ENCODE data around the gene RIC1. TPM values are rescaled to one million over a fixed set of nuclear protein-coding genes. Genes with fewer than 3 reads are reported as not detected.
"Not testable (repeated sequence)": the region's sequence is repeated elsewhere in the genome, so short reads cannot be mapped to it uniquely, and the experiment has no call there.

The RIC1 gene
- total RNA-seq = 10 to 100 TPM; 11.3 to 51.7 (median 20.2) TPM

- in situ Hi-C loops (cut with MboI; ENCODE audit: low pct_unique_long_range_greater_than_20kb in 2 of 9, low sequenced_read_pairs in 9 of 9, unreplicated experiment in 9 of 9) = no loop called here
- peak within 1 kb of the TSS; percentile 85 to 89 for H3K27ac ChIP-seq
- H3K4me3 ChIP-seq = peak within 1 kb of the TSS; percentile 53 to 87 (median 79)
- 0% methylated on average over 1 to 16 of the region's 84 CpGs; no CpG with 5 or more reads in 7 of the 10 experiments for WGBS, 10 experiments
- H3K4me1 ChIP-seq (replicated peaks in 1 of 2) = no peaks in the 10 kb centered on the region
- ATAC-seq (replicated peaks in 6 of 8) = peak; percentile 83 to 94 (median 91)
These were observed at the start of gene RIC1 for GRCh38 chr9:5628530-5629311. Gene RIC1, plus strand, starts transcription at chr9:5629107. Its CDS starts 203 bp downstream, at chr9:5629310.

- Histone ChIP-seq H3K4me1 (replicated peaks in 1 of 2) (no peaks in the 10 kb centered on the region), H3K4me3 (no peak overlapping the region), H3K27ac (no peak overlapping the region)
- WGBS, 10 experiments = 43 to 100% (median 100%) methylated on average over 1 of the region's 1 CpG; no CpG with 5 or more reads in 4 of the 10 experiments
- in situ Hi-C loops (cut with MboI; ENCODE audit: low pct_unique_long_range_greater_than_20kb in 2 of 9, low sequenced_read_pairs in 9 of 9, unreplicated experiment in 9 of 9) = loop anchor here in 5 of 9 experiments (25.0 kb wide), 3 partner anchors 118 to 818 kb away; partner anchors contain the start of genes INSL6 (in 3 of the 5) and CD274 (in 2 of the 5)
- ATAC-seq (replicated peaks in 6 of 8) = peak in 2 of 8 experiments; percentile 74 to 76
These were observed 49.0 kb upstream of the RIC1 start for GRCh38 chr9:5579881-5580280.

- Histone ChIP-seq H3K4me3 (no peak overlapping the region), H3K27ac (no peak overlapping the region), H3K4me1 (replicated peaks in 1 of 2) (no peaks in the 10 kb centered on the region)
- in situ Hi-C loops (cut with MboI; ENCODE audit: low pct_unique_long_range_greater_than_20kb in 2 of 9, low sequenced_read_pairs in 9 of 9, unreplicated experiment in 9 of 9) = loop anchor here in 5 of 9 experiments (25.0 kb wide), 3 partner anchors 118 to 818 kb away; partner anchors contain the start of genes INSL6 (in 3 of the 5) and CD274 (in 2 of the 5)
- ATAC-seq (replicated peaks in 6 of 8) = no peak
- 36 to 94% (median 73%) methylated on average over 3 of the region's 3 CpGs; no CpG with 5 or more reads in 3 of the 10 experiments for WGBS, 10 experiments
These were observed 48.3 kb upstream of the RIC1 start for GRCh38 chr9:5580650-5581049.

GRCh38 chr9:5581706-5582105 is 47.2 kb upstream of the RIC1 start:
- H3K4me1 ChIP-seq (replicated peaks in 1 of 2); H3K4me3 ChIP-seq; H3K27ac ChIP-seq; ATAC-seq (replicated peaks in 6 of 8): not testable (repeated sequence)
- 75 to 100% (median 100%) methylated on average over 1 to 2 of the region's 2 CpGs; no CpG with 5 or more reads in 2 of the 10 experiments for WGBS, 10 experiments
- in situ Hi-C loops (cut with MboI; ENCODE audit: low pct_unique_long_range_greater_than_20kb in 2 of 9, low sequenced_read_pairs in 9 of 9, unreplicated experiment in 9 of 9) = loop anchor here in 5 of 9 experiments (25.0 kb wide), 3 partner anchors 119 to 819 kb away; partner anchors contain the start of genes INSL6 (in 3 of the 5) and CD274 (in 2 of the 5)

GRCh38 chr9:5582835-5583195 is 46.1 kb upstream of the RIC1 start:
- H3K4me3 ChIP-seq = no peak overlapping the region
- no peaks in the 10 kb centered on the region for H3K4me1 ChIP-seq (replicated peaks in 1 of 2)
- no peak overlapping the region for H3K27ac ChIP-seq
- in situ Hi-C loops (cut with MboI; ENCODE audit: low pct_unique_long_range_greater_than_20kb in 2 of 9, low sequenced_read_pairs in 9 of 9, unreplicated experiment in 9 of 9) = loop anchor here in 5 of 9 experiments (25.0 kb wide), 3 partner anchors 121 to 821 kb away; partner anchors contain the start of genes INSL6 (in 3 of the 5) and CD274 (in 2 of the 5)
- ATAC-seq (replicated peaks in 6 of 8) = peak in 5 of 8 experiments; percentile 41 to 79 (median 69)
- WGBS, 10 experiments = 0 to 86% (median 0%) methylated on average over 1 to 2 of the region's 2 CpGs; no CpG with 5 or more reads in 2 of the 10 experiments

GRCh38 chr9:5586391-5586802 is 42.5 kb upstream of the RIC1 start:
- H3K4me1 ChIP-seq (replicated peaks in 1 of 2) = no peaks in the 10 kb centered on the region

GRCh38 chr9:5587024-5587423 is 41.9 kb upstream of the RIC1 start:
- Histone ChIP-seq H3K4me1 (replicated peaks in 1 of 2) (no peaks in the 10 kb centered on the region), H3K27ac (no peak overlapping the region), H3K4me3 (no peak overlapping the region)
- WGBS, 10 experiments = 0 to 71% (median 20%) methylated on average over 1 of the region's 1 CpG; no CpG with 5 or more reads in 5 of the 10 experiments
- peak in 3 of 8 experiments; percentile 29 to 31 (median 30) for ATAC-seq (replicated peaks in 6 of 8)
- in situ Hi-C loops (cut with MboI; ENCODE audit: low pct_unique_long_range_greater_than_20kb in 2 of 9, low sequenced_read_pairs in 9 of 9, unreplicated experiment in 9 of 9) = loop anchor here in 5 of 9 experiments (25.0 kb wide), 3 partner anchors 125 to 825 kb away; partner anchors contain the start of genes INSL6 (in 3 of the 5) and CD274 (in 2 of the 5)

More at GRCh38 chr9:5586391-5586802, 42.5 kb upstream of the RIC1 start:
- no peak for ATAC-seq (replicated peaks in 6 of 8)
- in situ Hi-C loops (cut with MboI; ENCODE audit: low pct_unique_long_range_greater_than_20kb in 2 of 9, low sequenced_read_pairs in 9 of 9, unreplicated experiment in 9 of 9) = loop anchor here in 5 of 9 experiments (25.0 kb wide), 3 partner anchors 124 to 824 kb away; partner anchors contain the start of genes INSL6 (in 3 of the 5) and CD274 (in 2 of the 5)
- no peak overlapping the region for H3K27ac ChIP-seq
- no peak overlapping the region for H3K4me3 ChIP-seq

GRCh38 chr9:5592231-5592630 is 36.7 kb upstream of the RIC1 start:
- 47 to 100% (median 84%) methylated on average over 1 to 3 of the region's 3 CpGs; no CpG with 5 or more reads in 2 of the 10 experiments for WGBS, 10 experiments
- no peak overlapping the region for H3K27ac ChIP-seq
- no peak for ATAC-seq (replicated peaks in 6 of 8)
- H3K4me1 ChIP-seq (replicated peaks in 1 of 2) = peaks cover 0 to 5% of the 10 kb centered on the region in 2 donors
- in situ Hi-C loops (cut with MboI; ENCODE audit: low pct_unique_long_range_greater_than_20kb in 2 of 9, low sequenced_read_pairs in 9 of 9, unreplicated experiment in 9 of 9) = loop anchor here in 6 of 9 experiments (10.0 to 25.0 kb wide), 5 partner anchors 130 to 830 kb away; partner anchors contain the start of genes INSL6 (in 3 of the 6) and CD274 (in 2 of the 6)
- no peak overlapping the region for H3K4me3 ChIP-seq

GRCh38 chr9:5592904-5593303 is 36.0 kb upstream of the RIC1 start:
- Histone ChIP-seq H3K4me1 (replicated peaks in 1 of 2) (peaks cover 0 to 5% of the 10 kb centered on the region in 2 donors), H3K27ac (no peak overlapping the region), H3K4me3 (no peak overlapping the region)
- 59 to 100% (median 89%) methylated on average over 1 to 5 of the region's 5 CpGs; no CpG with 5 or more reads in 4 of the 10 experiments for WGBS, 10 experiments
- ATAC-seq (replicated peaks in 6 of 8) = no peak
- in situ Hi-C loops (cut with MboI; ENCODE audit: low pct_unique_long_range_greater_than_20kb in 2 of 9, low sequenced_read_pairs in 9 of 9, unreplicated experiment in 9 of 9) = loop anchor here in 6 of 9 experiments (10.0 to 25.0 kb wide), 5 partner anchors 131 to 831 kb away; partner anchors contain the start of genes INSL6 (in 3 of the 6) and CD274 (in 2 of the 6)

- 39 to 100% (median 80%) methylated on average over 1 to 2 of the region's 2 CpGs for WGBS, 10 experiments
- H3K4me3 ChIP-seq = no peak overlapping the region
- in situ Hi-C loops (cut with MboI; ENCODE audit: low pct_unique_long_range_greater_than_20kb in 2 of 9, low sequenced_read_pairs in 9 of 9, unreplicated experiment in 9 of 9) = loop anchor here in 6 of 9 experiments (10.0 to 25.0 kb wide), 5 partner anchors 132 to 832 kb away; partner anchors contain the start of genes INSL6 (in 3 of the 6) and CD274 (in 2 of the 6)
- no peak overlapping the region for H3K27ac ChIP-seq
- H3K4me1 ChIP-seq (replicated peaks in 1 of 2) = peaks cover 0 to 5% of the 10 kb centered on the region in 2 donors
- ATAC-seq (replicated peaks in 6 of 8) = no peak
These were observed 35.0 kb upstream of the RIC1 start for GRCh38 chr9:5593904-5594303.

GRCh38 chr9:5596173-5596572 is 32.7 kb upstream of the RIC1 start:
- 23 to 100% (median 71%) methylated on average over 1 to 2 of the region's 2 CpGs; no CpG with 5 or more reads in 2 of the 10 experiments for WGBS, 10 experiments
- H3K27ac ChIP-seq = no peak overlapping the region
- ATAC-seq (replicated peaks in 6 of 8) = peak in 4 of 8 experiments; percentile 18 to 71 (median 46)
- in situ Hi-C loops (cut with MboI; ENCODE audit: low pct_unique_long_range_greater_than_20kb in 2 of 9, low sequenced_read_pairs in 9 of 9, unreplicated experiment in 9 of 9) = loop anchor here in 6 of 9 experiments (10.0 to 25.0 kb wide), 5 partner anchors 134 to 834 kb away; partner anchors contain the start of genes INSL6 (in 3 of the 6) and CD274 (in 2 of the 6)
- no peak overlapping the region for H3K4me3 ChIP-seq
- H3K4me1 ChIP-seq (replicated peaks in 1 of 2) = peaks cover 0 to 5% of the 10 kb centered on the region in 2 donors

All from motor neuron (in vitro differentiated cells).